Neural progenitor cell (in vitro differentiated cells): ENCODE measurements around the gene EXOC4.

Experiments used
- CTCF ChIP-seq: fragments of 200-600 bp; sonication (generic); IDR thresholded peaks from 2 replicates; pipeline ENCODE4 v1.5.1; 2017; ENCODE audit warnings: antibody characterized with exemption, mild to moderate bottlenecking
- EZH2 ChIP-seq: fragments of 200-600 bp; sonication (generic); IDR thresholded peaks from 2 replicates; pipeline ENCODE4 v1.6.1; 2017; ENCODE audit warnings: antibody characterized with exemption, mild to moderate bottlenecking, moderate library complexity
- EZH2phosphoT487 ChIP-seq: fragments of 200-600 bp; sonication (generic); IDR thresholded peaks from 2 replicates; pipeline ENCODE4 v1.6.1; 2017; ENCODE audit warnings: antibody characterized with exemption

- TF ChIP-seq CTCF (no peak), EZH2 (no peak), EZH2phosphoT487 (no peak)
Measured at GRCh38 chr7:133682364-133683181, 429.7 kb downstream of the EXOC4 start.
